Breast epithelium (tissue), 4 donors: Measurements from ENCODE around the gene TRIM25. TPM values are rescaled to one million over a fixed set of nuclear protein-coding genes. Genes with fewer than 3 reads are reported as not detected.

ENCODE experiments used
- DNase-seq, 2 donors: peaks; one replicate each; pipeline ENCODE4 v3.0.0-alpha.2; 2019; ENCODE audit warnings: low spot score in 2 of 2
- H3K27ac ChIP-seq, 2 donors: fragments of 200-600 bp; sonication (generic) in 1 of 2; one replicate each; pipeline ENCODE4 v1.5.1; 2016 to 2019; ENCODE audit warnings: mild to moderate bottlenecking in 1 of 2
- H3K27me3 ChIP-seq, 2 donors: fragments of 200-600 bp; sonication (generic) in 1 of 2; one replicate each; pipeline versions ENCODE4 v1.5.1 to v1.6.0; 2017 to 2019; ENCODE audit warnings: control low read depth in 1 of 2, mild to moderate bottlenecking in 1 of 2
- H3K36me3 ChIP-seq: fragments of 200-600 bp; one replicate; pipeline ENCODE4 v1.5.1; 2019
- H3K4me1 ChIP-seq, 2 donors: fragments of 200-600 bp; sonication (generic); one replicate each; pipeline ENCODE4 v1.5.1; 2016 to 2019; ENCODE audit warnings: control low read depth in 1 of 2
- H3K4me3 ChIP-seq, 3 donors: fragments of 200-600 bp; sonication (generic); 1 replicate in 2 of 3; 2 replicates in 1 of 3; pipeline ENCODE4 v1.5.1; 2016 to 2019; ENCODE audit warnings: mild to moderate bottlenecking in 3 of 3, moderate library complexity in 2 of 3
- H3K9me3 ChIP-seq, 2 donors: fragments of 200-600 bp; sonication (generic) in 1 of 2; one replicate each; pipeline ENCODE4 v1.5.1; 2016 to 2019; ENCODE audit warnings: control low read depth in 1 of 2
- CTCF ChIP-seq, 3 donors: fragments of 450-650 bp; IDR thresholded peaks; one replicate each; pipeline ENCODE4 v1.5.1; 2016 to 2017; ENCODE audit warnings: antibody characterized with exemption in 3 of 3, mild to moderate bottlenecking in 3 of 3, moderate library complexity in 3 of 3
- POLR2A ChIP-seq: fragments of 450-650 bp; IDR thresholded peaks from one replicate; pipeline ENCODE4 v1.6.1; 2016; ENCODE audit warnings: antibody characterized with exemption, mild to moderate bottlenecking, moderate library complexity
- POLR2AphosphoS5 ChIP-seq, 3 donors: sonication (generic); formaldehyde crosslinking; IDR thresholded peaks; one replicate each; pipeline ENCODE4 v1.6.1; 2017; ENCODE audit warnings: antibody characterized with exemption in 3 of 3
- intact Hi-C: fragments of 100-400 bp; cut with DNase I; formaldehyde crosslinking; loops from one replicate; pipeline ENCODE4 v1.15.1; 2023; ENCODE audit warnings: low total_unique reads
- total RNA-seq, 3 donors: library from RNA; depleted of rRNA; stranded (reverse); fragments of >200 nt; gene quantifications; one replicate each; pipeline ENCODE4 v1.1.0, GENCODE V29; 2016

Gene TRIM25
- total RNA-seq, 3 donors from 2014 or later, result 29.9 to 61.0 (median 37.1) TPM

GRCh38 chr17:56867948-56868376, 45.9 kb downstream of the TRIM25 start:
- no peak overlapping the region for H3K4me3 ChIP-seq
- H3K4me1 ChIP-seq, result no peaks in the 10 kb centered on the region
- H3K27ac ChIP-seq, result peak overlapping the region in 1 of 2 donors; percentile 66
- no peaks in the 10 kb centered on the region for H3K27me3 ChIP-seq
- H3K36me3 ChIP-seq, result no peaks in the 10 kb centered on the region
- DNase-seq, result no peak
- intact Hi-C loops, result no loop called here
- H3K9me3 ChIP-seq, result no peaks in the 10 kb centered on the region
- TF ChIP-seq POLR2AphosphoS5 (IDR thresholded peaks at IDR 0.05) (no peak), POLR2A (no peak), CTCF (IDR thresholded peaks at IDR 0.05) (no peak)

DNA sequence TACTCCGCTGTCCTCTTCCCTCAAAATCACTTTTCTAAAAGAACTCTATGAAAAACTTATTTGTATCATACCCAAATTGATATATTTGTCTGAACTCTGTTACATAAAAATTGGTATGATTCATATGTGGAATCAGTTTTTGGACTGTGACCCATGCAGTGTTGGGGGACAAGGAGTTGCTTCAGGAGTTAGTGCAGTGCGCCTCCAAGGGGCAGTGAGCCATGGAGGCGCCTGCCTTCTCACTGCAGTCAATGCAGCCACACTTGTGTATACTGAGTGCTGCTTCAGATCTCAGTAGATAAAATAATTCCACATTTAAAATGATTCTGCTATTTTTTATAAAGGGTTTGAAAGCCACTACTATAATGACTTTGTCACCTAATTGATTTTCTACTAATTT, 47.4 kb downstream of the TRIM25 start:
- no peak overlapping the region for H3K27ac ChIP-seq
- no peaks in the 10 kb centered on the region for H3K4me1 ChIP-seq
- no peaks in the 10 kb centered on the region for H3K36me3 ChIP-seq
- intact Hi-C loops, result no loop called here
- H3K4me3 ChIP-seq, result no peak overlapping the region
- no peaks in the 10 kb centered on the region for H3K9me3 ChIP-seq
- DNase-seq, result no peak
- H3K27me3 ChIP-seq, result no peaks in the 10 kb centered on the region
- TF ChIP-seq POLR2AphosphoS5 (IDR thresholded peaks at IDR 0.05) (no peak), CTCF (IDR thresholded peaks at IDR 0.05) (no peak), POLR2A (no peak)

- no peak for TF ChIP-seq CTCF (IDR thresholded peaks at IDR 0.05)
- no peak for TF ChIP-seq POLR2AphosphoS5 (IDR thresholded peaks at IDR 0.05)
- TF ChIP-seq POLR2A, result no peak
- no peaks in the 10 kb centered on the region for H3K4me1 ChIP-seq
- H3K27me3 ChIP-seq, result no peaks in the 10 kb centered on the region
- no peak for DNase-seq
- H3K27ac ChIP-seq, result no peak overlapping the region
- no peak overlapping the region for H3K4me3 ChIP-seq
- intact Hi-C loops, result no loop called here
- no peaks in the 10 kb centered on the region for H3K36me3 ChIP-seq
- no peaks in the 10 kb centered on the region for H3K9me3 ChIP-seq
Observed at GRCh38 chr17:56866076-56866475, 47.8 kb downstream of the TRIM25 start.

DNA sequence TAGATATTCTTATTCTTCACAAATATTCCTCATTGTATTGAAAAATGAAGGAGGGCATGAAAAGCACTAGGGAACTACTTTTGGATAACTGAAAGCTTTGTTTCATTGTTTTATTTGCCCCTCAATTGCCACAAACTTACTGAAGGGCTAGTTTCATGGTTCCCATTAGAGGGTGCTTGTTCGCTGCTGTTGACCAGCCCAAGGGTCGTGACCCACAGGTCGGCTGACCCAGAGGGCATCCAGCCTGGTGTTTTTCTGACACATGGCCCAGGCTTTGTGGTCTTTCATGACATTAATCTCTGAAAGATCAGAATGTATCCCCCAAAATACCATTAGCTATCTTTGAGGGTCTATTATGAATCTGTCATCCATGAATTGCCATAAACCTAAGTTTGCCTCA, 49.9 kb downstream of the TRIM25 start:
- Histone ChIP-seq H3K4me3 (no peak overlapping the region), H3K27me3 (no peaks in the 10 kb centered on the region), H3K4me1 (no peaks in the 10 kb centered on the region), H3K36me3 (no peaks in the 10 kb centered on the region), H3K9me3 (no peaks in the 10 kb centered on the region), H3K27ac (no peak overlapping the region)
- intact Hi-C loops, result no loop called here
- DNase-seq, result no peak
- TF ChIP-seq POLR2AphosphoS5 (IDR thresholded peaks at IDR 0.05) (no peak), CTCF (IDR thresholded peaks at IDR 0.05) (no peak), POLR2A (no peak)

DNA sequence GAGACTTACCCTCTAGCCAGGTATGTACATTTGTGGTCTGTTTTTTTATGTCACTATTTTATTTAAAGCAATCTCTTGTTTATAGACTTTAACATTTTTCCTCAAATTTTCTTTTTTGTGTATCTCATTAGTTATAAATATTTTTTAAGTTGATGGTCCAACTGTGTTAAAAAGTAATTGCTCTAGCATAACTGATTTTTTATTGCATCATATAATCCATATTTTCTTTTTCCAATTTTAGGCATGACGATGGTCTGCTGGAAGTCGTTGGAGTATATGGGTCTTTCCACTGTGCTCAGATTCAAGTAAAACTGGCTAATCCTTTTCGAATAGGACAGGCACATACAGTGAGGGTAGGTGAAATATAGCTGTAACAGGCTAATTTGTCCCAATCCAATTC, 52.0 kb downstream of the TRIM25 start:
- H3K36me3 ChIP-seq, result no peaks in the 10 kb centered on the region
- H3K27ac ChIP-seq, result no peak overlapping the region
- H3K9me3 ChIP-seq, result no peaks in the 10 kb centered on the region
- TF ChIP-seq CTCF (IDR thresholded peaks at IDR 0.05) (no peak), POLR2A (no peak), POLR2AphosphoS5 (IDR thresholded peaks at IDR 0.05) (no peak)
- no peaks in the 10 kb centered on the region for H3K4me1 ChIP-seq
- no peak overlapping the region for H3K4me3 ChIP-seq
- DNase-seq, result no peak
- no peaks in the 10 kb centered on the region for H3K27me3 ChIP-seq
- intact Hi-C loops, result no loop called here
